GM18498 (cell line): ENCODE results near the gene AKIRIN2.
A peak's percentile ranks its signal among the peaks of the same experiment; 100 is the strongest.

Source experiments
- ATAC-seq: cut with Tn5 transposase; IDR thresholded peaks from one replicate; pipeline ENCODE4 v1.9.1; 2021; ENCODE audit warnings: mild to moderate bottlenecking, moderate library complexity; ENCODE audit not compliant: unreplicated experiment

The AKIRIN2 gene

DNA sequence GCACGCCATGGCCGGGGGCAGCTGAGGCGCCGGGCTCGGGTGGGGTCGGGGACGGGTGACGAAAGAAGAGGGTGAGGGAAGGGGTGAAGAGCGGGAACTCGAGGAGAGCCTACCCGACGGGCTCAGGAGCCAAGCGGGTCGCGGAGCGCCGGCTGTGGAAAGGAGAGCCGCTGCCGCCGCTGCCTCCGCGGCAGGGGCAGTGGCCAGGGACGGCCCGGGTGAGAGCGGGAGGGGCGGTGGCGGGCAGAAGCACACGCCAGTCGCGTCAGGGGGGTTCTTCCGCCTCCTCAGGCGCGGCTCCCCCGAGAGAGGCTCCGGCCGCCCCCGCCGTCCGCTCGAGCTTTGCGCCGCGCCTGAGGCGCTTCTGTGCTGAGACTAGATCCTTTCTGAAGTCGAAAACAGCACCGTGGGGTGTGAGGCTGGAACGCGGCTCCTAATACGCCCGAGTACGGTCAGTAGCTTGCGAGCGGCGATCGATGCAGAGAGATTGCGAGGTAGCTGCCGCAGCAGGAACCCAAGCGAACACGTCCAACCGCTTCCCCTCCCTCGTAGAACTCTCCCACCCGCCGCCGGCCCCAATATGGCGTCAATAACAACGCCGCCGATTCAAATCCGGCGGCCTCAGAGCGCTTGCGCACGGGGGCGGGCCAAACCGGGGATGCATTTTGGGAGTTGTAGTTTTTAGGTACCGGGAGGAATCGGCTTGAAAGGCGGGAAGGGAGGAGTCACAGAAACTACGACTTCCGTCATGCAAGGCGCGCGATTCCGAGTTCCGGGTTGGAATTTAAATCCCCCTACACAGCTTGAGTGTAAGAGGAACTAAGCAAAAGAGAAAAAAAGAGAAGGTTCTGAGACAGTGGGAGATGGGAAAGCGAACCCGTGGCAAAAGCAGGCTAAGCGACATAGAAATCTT is at the start of gene AKIRIN2:
AKIRIN2 (minus strand) TSS at position 558 of the 913 bp plus-strand sequence; CDS start at position 9, 549 bp downstream.
- ATAC-seq = peak; percentile 69

DNA sequence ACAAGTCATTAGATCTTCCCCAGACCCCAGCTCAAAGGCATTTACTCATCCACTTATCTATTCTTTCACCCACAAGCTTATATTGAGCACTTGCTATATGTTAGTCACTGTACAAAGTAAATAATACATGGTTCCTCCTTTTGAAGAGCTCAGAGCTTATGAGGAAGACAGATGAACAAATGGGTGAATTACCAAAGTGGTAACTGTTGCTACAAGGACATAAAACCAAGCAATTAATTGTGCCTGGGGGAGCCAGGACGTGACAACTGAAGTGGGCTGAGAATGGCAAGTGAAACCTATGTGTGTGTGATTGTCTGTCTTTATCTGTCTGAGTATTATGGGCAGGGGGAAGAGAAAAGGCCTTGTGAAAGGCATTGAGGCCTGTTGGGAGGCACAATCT is 45.6 kb upstream of the AKIRIN2 start:
- no peak for ATAC-seq

DNA sequence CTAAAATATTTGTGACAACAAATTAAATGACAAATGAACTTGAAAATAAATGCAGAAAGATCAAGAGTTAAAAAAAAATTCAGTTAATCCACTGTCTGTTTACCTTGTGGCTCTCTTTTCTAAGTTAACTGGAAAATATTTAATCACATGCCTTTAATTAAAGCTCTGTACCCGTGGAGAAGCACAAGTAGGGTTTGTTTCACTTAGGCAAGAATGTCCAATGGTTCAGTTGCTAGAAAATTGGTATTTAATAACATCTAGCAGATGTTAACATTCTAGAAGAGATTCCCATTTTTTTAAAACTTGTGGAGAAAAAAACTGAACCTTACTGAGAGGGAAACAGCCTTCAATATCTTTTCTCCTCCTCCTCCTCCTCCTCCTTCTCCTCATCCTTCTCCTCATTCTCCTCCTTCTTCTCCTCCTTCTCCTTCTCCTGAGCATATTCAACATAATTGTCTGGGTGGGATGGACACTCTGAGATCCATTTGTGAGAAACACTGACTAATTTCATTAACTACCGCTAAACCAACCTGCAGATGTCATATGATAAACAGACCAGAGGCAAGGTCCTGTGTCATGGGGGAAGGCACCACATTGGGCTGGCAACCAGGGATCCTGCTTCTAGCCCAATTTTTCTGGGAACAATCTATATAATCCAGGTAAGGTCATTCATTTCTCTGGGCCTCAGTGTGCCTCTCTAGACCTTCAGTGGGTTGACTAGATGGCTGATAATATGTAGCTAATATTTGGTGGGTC is 44.1 kb upstream of the AKIRIN2 start:
- no peak for ATAC-seq

DNA sequence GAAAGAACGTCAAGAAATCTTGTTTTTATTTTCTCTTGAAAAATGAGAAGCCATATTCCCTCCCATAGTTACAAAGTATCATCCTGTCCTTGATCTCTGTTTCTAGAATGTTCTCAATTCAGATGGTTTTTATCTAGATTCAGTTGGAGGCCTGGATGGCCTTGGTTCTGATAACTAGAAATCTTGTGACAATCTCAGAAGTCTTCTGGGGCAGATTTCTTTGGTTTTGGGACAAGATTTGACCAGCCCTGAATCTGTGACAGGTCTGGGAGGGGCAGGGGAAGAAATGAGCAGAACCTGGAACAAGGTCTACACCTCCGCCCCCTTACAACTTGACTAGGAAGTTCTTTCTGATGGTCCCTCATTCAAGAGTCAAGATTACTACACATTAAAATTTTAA is 41.4 kb upstream of the AKIRIN2 start:
- no peak for ATAC-seq

DNA sequence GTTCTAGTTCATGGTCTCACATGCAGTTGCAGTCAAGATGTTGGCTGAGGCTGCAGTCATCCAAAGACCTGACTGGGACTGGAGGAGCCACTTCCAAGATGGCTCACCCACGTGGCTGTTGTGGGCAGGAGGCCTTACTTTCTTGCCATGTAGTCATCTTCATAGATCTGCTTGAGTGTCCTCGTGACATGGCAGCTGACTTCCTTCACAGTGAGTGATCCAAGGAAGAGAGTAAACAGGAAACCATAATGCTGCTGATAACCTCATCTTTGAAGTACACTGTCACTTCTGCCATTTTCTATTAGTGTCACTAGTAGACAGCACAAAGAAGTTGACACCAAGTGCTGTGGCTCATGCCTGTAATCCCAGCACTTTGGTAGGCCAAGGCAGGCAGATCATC is 40.1 kb upstream of the AKIRIN2 start:
- no peak for ATAC-seq

DNA sequence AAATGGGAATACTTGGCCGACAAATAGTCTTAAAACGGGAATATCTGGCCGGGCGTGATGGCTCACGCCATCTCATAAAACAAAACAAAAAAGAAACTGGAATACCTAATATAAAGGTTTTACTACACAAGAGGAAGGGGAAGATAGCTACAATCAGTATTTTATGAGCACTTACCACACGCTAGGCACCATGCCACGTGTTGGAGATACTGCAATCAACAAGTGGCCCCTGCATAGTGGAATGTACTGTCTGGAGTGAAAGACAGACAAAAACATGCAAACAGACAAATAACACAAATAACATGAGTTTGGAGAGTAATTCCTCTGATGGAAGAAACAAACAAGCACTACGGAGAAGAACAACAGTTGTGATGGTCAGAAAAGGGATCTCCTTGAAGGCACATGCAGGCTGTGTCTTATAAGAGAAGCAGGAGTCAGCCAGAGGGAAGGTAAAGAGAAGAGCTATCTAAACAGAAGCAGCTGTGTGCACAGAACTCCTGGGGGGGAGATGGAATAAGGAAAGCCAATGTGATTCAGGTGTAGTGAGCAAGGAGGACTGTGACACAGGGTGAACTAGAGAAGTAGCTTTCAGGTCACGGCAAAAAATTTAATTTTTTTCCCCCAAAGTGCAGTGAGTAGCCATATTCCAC is 39.1 kb upstream of the AKIRIN2 start:
- no peak for ATAC-seq

DNA sequence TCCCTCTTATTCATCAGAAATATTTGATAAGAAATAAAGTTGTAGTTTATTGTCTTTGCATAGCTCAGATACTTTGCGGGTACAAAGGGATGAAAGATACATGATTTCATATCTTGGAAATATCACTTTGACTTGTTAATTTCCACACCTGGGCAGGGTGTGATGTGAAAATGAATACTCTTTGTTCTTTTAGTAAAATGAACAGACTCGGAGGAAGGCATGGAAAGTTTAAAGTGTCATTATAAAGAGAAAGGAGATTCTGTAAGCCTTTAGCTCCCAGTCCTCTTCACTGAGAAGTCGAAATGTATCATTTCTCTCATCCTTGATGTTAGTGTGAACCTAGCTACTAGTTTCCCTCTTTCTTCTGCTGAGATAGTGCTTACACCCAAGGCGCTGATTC is 36.7 kb upstream of the AKIRIN2 start:
- no peak for ATAC-seq

DNA sequence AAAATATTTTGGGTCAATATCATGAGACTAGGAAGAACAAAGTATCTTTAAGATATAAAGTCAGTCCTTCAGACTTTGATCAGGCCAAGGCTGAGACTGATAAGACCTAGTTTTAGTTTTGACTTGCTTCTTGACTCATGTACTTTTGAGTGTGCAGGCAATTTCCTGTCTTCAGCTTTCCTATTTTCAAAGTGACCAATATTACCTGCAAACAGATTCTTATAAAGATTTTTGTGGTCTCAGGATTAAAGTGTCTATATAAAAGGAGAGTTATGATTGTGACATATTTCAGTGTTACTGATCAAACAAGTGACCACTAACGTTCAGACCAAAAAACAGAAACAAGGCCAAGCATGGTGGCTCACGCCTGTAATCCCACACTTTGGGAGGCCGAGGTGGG is 36.0 kb upstream of the AKIRIN2 start:
- ATAC-seq = peak; percentile 61

DNA sequence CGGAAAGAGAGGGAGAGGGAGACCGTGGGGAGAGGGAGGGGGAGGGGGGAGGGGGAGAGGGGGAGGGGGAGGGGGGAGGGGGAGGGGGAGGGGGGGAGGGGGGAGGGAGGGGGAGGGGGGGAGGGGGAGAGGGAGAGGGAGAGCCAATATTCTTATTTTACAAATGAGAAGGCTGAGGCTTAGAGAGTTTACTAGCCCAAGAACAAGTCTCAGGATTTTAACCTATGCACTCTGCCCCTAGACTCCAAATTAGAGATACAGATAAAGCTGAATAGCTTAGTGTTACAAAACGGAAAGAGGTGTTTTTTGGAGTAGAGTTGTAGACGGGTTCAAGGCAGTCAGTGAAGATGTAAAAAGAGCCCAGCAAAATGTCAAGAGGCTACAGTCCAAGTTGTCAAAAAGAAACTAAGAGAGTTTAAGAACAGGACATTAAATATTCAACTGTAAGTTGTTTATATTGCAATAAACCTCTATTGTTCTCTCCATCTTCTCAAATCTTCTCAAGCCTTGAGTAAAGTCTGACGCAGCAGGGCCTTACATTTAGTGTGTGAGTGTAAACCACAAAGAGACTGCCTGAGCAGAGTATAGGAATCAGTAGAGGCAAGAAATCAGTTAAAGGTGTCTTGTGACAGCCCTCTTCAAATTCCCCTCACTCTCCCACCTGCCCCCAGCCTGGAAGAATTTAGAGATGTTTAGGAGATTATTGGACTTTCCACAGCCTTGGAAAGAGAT is 34.9 kb upstream of the AKIRIN2 start:
- no peak for ATAC-seq

DNA sequence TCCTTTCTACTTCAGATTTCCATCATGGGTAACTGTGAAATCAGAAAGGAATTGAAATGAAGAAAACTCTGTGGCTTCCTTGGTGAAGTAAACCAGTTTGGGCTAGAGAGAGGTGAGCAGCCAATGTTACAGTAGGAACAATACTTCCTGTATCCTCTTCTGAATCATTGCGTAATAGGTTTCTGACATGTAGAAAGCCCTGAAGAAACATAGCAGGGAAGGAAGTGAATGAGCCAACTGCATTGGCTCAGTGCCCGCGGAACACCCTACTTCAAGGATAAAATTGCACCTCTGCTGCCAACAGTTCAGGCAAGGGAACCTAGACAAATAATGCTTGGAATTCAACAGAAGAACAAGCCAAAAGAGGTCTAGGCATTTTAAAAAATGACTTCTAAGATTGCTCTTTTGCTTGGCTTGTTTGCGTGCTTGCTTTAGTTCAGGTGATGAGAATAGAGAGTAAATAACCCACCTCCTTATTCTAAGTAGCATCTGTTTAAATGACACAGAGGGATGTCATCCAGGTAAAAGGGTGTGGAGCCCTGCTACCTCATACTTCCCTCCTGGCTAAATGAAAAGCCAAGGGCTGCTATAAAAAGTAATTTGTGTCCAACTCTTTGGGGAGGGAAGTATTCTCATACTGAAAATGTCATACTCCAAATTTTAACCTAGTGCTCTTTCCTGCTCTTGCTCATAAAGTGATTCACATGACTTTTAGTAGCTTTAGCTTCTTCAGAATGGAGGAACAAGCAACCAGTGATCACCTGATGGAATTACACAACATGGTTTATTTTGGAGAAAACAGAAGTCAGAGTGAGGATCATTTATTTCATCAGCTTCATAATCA is 30.0 kb upstream of the AKIRIN2 start:
- ATAC-seq = peak; percentile 79

DNA sequence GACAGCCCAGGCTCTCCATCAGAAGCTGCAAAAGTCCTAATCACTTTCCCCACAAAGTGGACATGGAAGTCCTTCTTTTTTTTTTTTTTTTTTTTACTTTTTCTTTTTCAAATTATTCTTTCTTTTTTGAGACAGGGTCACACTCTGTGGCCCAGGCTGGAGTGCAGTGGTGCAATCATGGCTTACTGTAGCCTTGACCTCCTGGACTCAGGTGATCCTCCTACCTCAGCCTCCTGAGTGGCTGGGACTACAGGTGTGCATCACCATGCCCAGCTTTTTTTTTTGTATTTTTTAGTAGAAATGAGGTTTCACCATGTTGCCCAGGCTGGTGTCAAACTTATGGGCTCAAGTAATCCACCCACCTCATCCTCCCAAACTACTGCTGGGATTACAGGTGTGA is 29.0 kb upstream of the AKIRIN2 start:
- ATAC-seq = no peak

DNA sequence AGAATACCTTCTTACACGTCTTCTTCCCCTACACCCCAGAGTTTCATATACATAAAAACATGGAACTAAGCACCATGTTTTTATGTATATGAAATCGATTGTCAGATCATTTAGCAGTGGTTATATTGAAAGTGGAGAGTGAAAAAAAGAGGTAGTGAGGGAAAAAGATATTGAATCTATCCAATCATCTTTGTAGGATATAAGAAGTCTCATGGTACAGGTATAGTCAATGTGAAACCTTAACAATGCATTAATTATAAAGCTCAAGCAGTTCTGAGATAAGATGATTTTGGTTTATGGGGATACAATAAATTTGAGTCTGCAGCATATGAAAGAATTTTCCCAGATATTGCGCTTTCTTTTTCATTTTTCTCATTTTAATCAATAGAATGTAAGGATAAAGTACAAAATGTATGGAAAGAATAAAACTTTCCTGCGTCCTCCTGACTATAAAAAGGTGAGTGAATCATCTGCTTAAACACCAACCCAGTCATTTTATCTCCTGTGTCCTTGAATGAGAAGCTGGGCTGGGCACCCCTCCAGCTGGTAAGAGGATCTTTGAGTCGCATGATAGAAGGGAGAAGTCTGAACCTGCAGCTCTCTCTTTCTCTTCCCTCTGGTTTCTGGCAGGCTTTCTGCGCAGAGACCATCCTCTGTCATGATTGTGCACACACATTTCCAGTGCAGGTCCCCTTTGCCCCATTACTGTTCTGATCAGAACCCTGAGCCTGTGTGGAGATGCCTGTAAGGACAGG is 28.1 kb upstream of the AKIRIN2 start:
- ATAC-seq = no peak

DNA sequence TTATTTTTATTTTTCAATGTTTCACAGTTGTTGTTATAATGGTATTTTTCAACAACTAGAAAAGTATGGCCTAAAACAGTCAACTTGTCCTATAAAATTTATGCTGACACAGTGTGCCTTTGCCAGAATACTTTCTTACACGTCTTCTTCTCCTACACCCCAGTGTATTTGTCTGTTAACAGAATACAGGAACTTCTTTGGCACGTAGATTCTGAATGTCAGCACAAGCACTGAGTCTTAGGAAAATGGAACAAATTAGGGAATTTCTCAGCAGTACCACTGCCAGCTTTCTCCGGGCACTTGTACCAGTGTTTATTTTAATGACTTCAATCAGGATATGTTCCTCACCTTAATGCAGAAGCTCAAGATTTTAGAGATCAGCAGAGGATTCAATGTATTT is 26.7 kb upstream of the AKIRIN2 start:
- no peak for ATAC-seq

DNA sequence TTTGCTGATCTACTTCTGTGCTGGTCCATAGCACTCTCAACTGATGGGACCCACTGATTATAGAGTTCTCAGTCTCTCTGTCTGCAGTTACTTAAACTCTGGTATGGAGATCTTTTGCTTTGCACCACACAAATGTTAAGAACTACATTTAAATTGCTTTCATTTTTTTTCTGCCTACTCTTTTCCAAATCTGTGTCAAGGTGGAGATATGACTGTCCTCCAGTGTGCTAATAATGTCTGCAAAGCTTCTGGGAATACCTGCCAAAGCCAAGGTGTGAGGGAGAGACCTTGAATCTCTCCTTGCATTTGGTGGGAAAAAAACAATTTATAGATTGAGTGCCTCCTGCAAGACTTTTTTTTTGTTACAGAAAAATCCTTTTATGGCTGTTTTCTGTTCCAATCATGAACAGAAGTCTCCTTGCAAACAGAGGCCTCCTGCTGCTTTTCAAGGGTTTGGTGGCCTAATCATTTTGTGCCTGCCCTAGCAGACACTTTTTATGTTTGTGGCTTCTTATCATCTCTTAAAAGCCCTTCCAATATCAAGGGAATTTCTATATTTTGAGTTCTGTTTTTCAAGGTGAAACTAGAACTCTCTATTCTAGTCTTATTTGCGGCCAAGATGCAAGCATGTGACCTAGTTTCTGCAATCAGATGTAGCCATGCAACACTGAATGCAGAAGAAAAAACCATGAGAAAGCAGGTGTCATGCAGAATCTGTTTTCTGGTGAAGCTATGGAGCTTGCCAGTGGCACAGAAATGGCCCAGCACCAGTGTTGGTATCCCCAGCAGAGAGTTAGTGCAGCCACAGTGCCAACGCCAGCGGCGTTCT is 23.2 kb upstream of the AKIRIN2 start:
- ATAC-seq = peak; percentile 87

DNA sequence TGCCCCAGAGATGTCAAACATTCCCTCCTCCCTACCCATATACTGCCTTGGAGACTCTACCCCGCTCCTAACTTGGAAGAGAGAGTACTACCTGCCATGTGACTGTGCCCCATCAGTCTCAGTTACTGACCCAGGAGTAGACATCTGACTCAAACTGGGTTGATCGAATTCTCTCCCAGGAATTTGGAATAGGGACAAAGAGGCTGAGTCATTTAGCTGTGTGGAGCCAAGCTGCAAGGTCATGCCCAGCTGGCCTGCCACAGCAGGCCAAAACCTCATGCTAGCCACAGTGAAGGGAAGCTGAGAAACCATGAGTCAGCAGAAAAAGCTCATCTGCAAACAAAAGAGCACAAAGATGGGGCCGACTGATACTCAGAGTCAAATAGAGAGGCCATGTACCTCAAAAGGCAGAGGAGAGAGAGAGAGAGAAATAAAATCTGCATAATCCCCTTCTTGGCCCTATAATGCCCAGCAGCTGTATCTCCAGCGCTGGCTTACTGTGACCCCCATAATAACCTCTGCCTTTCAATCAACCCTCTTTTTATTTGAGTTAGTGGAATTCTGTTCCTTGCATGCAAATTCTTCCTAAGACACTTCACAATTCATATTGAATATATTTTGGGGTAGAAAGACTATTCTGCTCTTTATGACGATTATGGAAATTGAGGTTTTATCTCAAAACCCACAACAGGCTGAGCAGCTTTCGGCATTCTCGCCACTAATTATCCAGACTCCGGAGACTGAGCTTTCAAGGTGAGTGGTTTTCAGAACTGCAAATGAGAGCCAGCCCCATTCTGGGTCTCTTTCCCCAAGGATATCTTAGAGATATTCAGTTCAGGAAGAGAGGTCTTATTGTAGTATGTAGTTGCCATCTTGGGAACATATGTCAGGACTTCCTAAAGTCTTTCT is 21.4 kb upstream of the AKIRIN2 start:
- ATAC-seq = no peak

DNA sequence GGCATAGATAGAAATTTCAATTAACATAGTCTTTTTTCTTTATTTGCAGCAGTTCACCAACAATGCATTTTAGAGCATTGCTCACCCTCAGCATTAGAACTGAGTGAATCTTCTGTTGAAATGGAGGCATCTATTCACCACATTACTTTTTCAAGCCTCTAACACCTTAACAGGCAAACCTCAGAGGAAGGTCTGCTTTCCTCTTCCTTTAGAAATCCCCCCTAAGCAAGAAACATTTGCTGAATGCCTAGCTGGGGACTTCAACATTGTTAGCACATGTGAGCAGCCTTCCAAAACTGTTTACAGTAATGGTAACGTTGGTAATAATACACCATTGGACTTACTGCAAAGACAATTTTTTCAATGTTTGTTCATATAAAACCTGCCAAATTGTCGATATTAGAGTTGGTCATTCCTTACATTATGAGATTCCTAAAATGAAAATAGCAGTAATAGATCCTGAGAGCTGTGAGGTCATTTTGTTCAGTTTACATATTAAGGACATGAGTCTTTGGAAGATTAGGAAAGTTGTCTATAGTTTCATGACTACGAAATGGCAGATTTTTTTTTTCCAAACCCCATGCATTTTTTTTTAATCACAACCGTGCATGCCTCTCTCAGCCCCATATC is 20.6 kb upstream of the AKIRIN2 start:
- no peak for ATAC-seq

DNA sequence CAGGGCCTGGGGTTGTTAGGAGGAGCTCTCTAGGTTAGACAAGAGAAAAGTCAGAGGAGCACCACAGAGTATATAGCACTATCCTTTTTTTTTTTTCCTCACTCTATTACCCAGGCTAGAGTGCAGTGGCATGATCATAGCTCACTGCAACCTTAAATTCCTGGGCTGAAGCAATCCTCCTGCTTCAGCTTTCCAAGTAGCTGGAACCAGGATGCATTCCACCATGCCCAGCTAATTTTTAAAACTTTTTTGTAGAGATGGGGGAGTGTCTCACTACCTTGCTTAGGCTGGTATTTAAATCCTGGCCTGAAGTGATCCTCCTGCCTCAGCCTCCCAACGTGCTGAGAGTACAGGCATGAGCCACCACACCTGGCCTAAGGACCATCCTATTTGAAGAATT is 19.3 kb upstream of the AKIRIN2 start:
- ATAC-seq = no peak
